ENCODE results near the gene PSMG3. TPM values are rescaled to one million over a fixed set of nuclear protein-coding genes. Genes with fewer than 3 reads are reported as not detected.

The PSMG3 gene
- total and polyA plus RNA-seq, 4 donors, result 16.3 to 44.7 (median 41.9) TPM

- DNase-seq (ENCODE audit: low read depth in 4 of 6, low spot score in 6 of 6), result no peak
Observed at GRCh38 chr7:1555046-1555812, 14.6 kb downstream of the PSMG3 start.

GRCh38 chr7:1554333-1555045, 15.3 kb downstream of the PSMG3 start:
- WGBS (ENCODE audit: insufficient coverage), result 75% methylated on average over 20 of the region's 20 CpGs
- H3K4me3 ChIP-seq (ENCODE audit: low read depth, low read length), result no peak overlapping the region
- peaks cover 25% of the 10 kb centered on the region for H3K36me3 ChIP-seq (ENCODE audit: control insufficient read depth, insufficient read depth, low read length)
- no peak overlapping the region for H3K27ac ChIP-seq (ENCODE audit: low read depth, low read length)
- H3K9me3 ChIP-seq (ENCODE audit: control insufficient read depth, insufficient read depth, low read length), result no peaks in the 10 kb centered on the region
- DNase-seq (ENCODE audit: low read depth in 4 of 6, low spot score in 6 of 6), result no peak
- no peaks in the 10 kb centered on the region for H3K27me3 ChIP-seq (ENCODE audit: control insufficient read depth, insufficient read depth, low read length)
- H3K4me1 ChIP-seq (ENCODE audit: control insufficient read depth, insufficient read depth, low read length), result peaks cover 10% of the 10 kb centered on the region

More at GRCh38 chr7:1555046-1555812, 14.6 kb downstream of the PSMG3 start:
- no peak overlapping the region for H3K27ac ChIP-seq (ENCODE audit: low read depth, low read length)
- no peaks in the 10 kb centered on the region for H3K9me3 ChIP-seq (ENCODE audit: control insufficient read depth, insufficient read depth, low read length)
- H3K4me1 ChIP-seq (ENCODE audit: control insufficient read depth, insufficient read depth, low read length), result peaks cover 10% of the 10 kb centered on the region
- peaks cover 23% of the 10 kb centered on the region for H3K36me3 ChIP-seq (ENCODE audit: control insufficient read depth, insufficient read depth, low read length)
- H3K4me3 ChIP-seq (ENCODE audit: low read depth, low read length), result no peak overlapping the region
- H3K27me3 ChIP-seq (ENCODE audit: control insufficient read depth, insufficient read depth, low read length), result no peaks in the 10 kb centered on the region
- WGBS (ENCODE audit: insufficient coverage), result 43% methylated on average over 35 of the region's 35 CpGs

- DNase-seq (ENCODE audit: low read depth in 4 of 6, low spot score in 6 of 6), result no peak
- Histone ChIP-seq H3K4me1 (ENCODE audit: control insufficient read depth, insufficient read depth, low read length) (peaks cover 10% of the 10 kb centered on the region), H3K36me3 (ENCODE audit: control insufficient read depth, insufficient read depth, low read length) (peaks cover 25% of the 10 kb centered on the region), H3K27me3 (ENCODE audit: control insufficient read depth, insufficient read depth, low read length) (no peaks in the 10 kb centered on the region), H3K27ac (ENCODE audit: low read depth, low read length) (no peak overlapping the region), H3K9me3 (ENCODE audit: control insufficient read depth, insufficient read depth, low read length) (no peaks in the 10 kb centered on the region), H3K4me3 (ENCODE audit: low read depth, low read length) (no peak overlapping the region)
- WGBS (ENCODE audit: insufficient coverage), result 88% methylated on average over 28 of the region's 28 CpGs
Observed at GRCh38 chr7:1553512-1554210, 16.2 kb downstream of the PSMG3 start.

- Histone ChIP-seq H3K4me1 (ENCODE audit: control insufficient read depth, insufficient read depth, low read length) (peaks cover 10% of the 10 kb centered on the region), H3K27ac (ENCODE audit: low read depth, low read length) (no peak overlapping the region), H3K27me3 (ENCODE audit: control insufficient read depth, insufficient read depth, low read length) (no peaks in the 10 kb centered on the region), H3K36me3 (ENCODE audit: control insufficient read depth, insufficient read depth, low read length) (peaks cover 34% of the 10 kb centered on the region), H3K9me3 (ENCODE audit: control insufficient read depth, insufficient read depth, low read length) (no peaks in the 10 kb centered on the region), H3K4me3 (ENCODE audit: low read depth, low read length) (no peak overlapping the region)
- WGBS (ENCODE audit: insufficient coverage), result 100% methylated on average over 1 of the region's 7 CpGs
- no peak for DNase-seq (ENCODE audit: low read depth in 4 of 6, low spot score in 6 of 6)
Observed at GRCh38 chr7:1552200-1552599, 17.6 kb downstream of the PSMG3 start.

- Histone ChIP-seq H3K4me3 (ENCODE audit: low read depth, low read length) (no peak overlapping the region), H3K9me3 (ENCODE audit: control insufficient read depth, insufficient read depth, low read length) (no peaks in the 10 kb centered on the region), H3K27me3 (ENCODE audit: control insufficient read depth, insufficient read depth, low read length) (no peaks in the 10 kb centered on the region), H3K4me1 (ENCODE audit: control insufficient read depth, insufficient read depth, low read length) (peaks cover 9% of the 10 kb centered on the region), H3K36me3 (ENCODE audit: control insufficient read depth, insufficient read depth, low read length) (peaks cover 43% of the 10 kb centered on the region), H3K27ac (ENCODE audit: low read depth, low read length) (no peak overlapping the region)
- DNase-seq (ENCODE audit: low read depth in 4 of 6, low spot score in 6 of 6), result no peak
- WGBS (ENCODE audit: insufficient coverage), result 92% methylated on average over 15 of the region's 17 CpGs
Observed at GRCh38 chr7:1550846-1551155, 19.0 kb downstream of the PSMG3 start.

GRCh38 chr7:1550005-1550845, 19.6 kb downstream of the PSMG3 start:
- H3K36me3 ChIP-seq (ENCODE audit: control insufficient read depth, insufficient read depth, low read length), result peaks cover 47% of the 10 kb centered on the region
- peaks cover 4% of the 10 kb centered on the region for H3K4me1 ChIP-seq (ENCODE audit: control insufficient read depth, insufficient read depth, low read length)
- H3K27ac ChIP-seq (ENCODE audit: low read depth, low read length), result no peak overlapping the region
- DNase-seq (ENCODE audit: low read depth in 4 of 6, low spot score in 6 of 6), result no peak
- H3K4me3 ChIP-seq (ENCODE audit: low read depth, low read length), result no peak overlapping the region
- H3K9me3 ChIP-seq (ENCODE audit: control insufficient read depth, insufficient read depth, low read length), result no peaks in the 10 kb centered on the region
- 86% methylated on average over 42 of the region's 42 CpGs for WGBS (ENCODE audit: insufficient coverage)
- no peaks in the 10 kb centered on the region for H3K27me3 ChIP-seq (ENCODE audit: control insufficient read depth, insufficient read depth, low read length)

- Histone ChIP-seq H3K27ac (ENCODE audit: low read depth, low read length) (no peak overlapping the region), H3K4me1 (ENCODE audit: control insufficient read depth, insufficient read depth, low read length) (no peaks in the 10 kb centered on the region), H3K27me3 (ENCODE audit: control insufficient read depth, insufficient read depth, low read length) (no peaks in the 10 kb centered on the region), H3K4me3 (ENCODE audit: low read depth, low read length) (no peak overlapping the region), H3K9me3 (ENCODE audit: control insufficient read depth, insufficient read depth, low read length) (no peaks in the 10 kb centered on the region), H3K36me3 (ENCODE audit: control insufficient read depth, insufficient read depth, low read length) (peaks cover 53% of the 10 kb centered on the region)
- WGBS (ENCODE audit: insufficient coverage), result 94% methylated on average over 27 of the region's 27 CpGs
- no peak for DNase-seq (ENCODE audit: low read depth in 4 of 6, low spot score in 6 of 6)
Observed at GRCh38 chr7:1549357-1550004, 20.4 kb downstream of the PSMG3 start.

GRCh38 chr7:1548944-1549343, 20.9 kb downstream of the PSMG3 start:
- H3K9me3 ChIP-seq (ENCODE audit: control insufficient read depth, insufficient read depth, low read length), result no peaks in the 10 kb centered on the region
- no peak overlapping the region for H3K4me3 ChIP-seq (ENCODE audit: low read depth, low read length)
- DNase-seq (ENCODE audit: low read depth in 4 of 6, low spot score in 6 of 6), result no peak
- 86% methylated on average over 14 of the region's 14 CpGs for WGBS (ENCODE audit: insufficient coverage)
- no peak overlapping the region for H3K27ac ChIP-seq (ENCODE audit: low read depth, low read length)
- H3K27me3 ChIP-seq (ENCODE audit: control insufficient read depth, insufficient read depth, low read length), result no peaks in the 10 kb centered on the region
- H3K4me1 ChIP-seq (ENCODE audit: control insufficient read depth, insufficient read depth, low read length), result no peaks in the 10 kb centered on the region
- peaks cover 55% of the 10 kb centered on the region for H3K36me3 ChIP-seq (ENCODE audit: control insufficient read depth, insufficient read depth, low read length)

- no peak overlapping the region for H3K4me3 ChIP-seq (ENCODE audit: low read depth, low read length)
- WGBS (ENCODE audit: insufficient coverage), result 84% methylated on average over 14 of the region's 17 CpGs
- no peaks in the 10 kb centered on the region for H3K27me3 ChIP-seq (ENCODE audit: control insufficient read depth, insufficient read depth, low read length)
- peaks cover 59% of the 10 kb centered on the region for H3K36me3 ChIP-seq (ENCODE audit: control insufficient read depth, insufficient read depth, low read length)
- H3K27ac ChIP-seq (ENCODE audit: low read depth, low read length), result no peak overlapping the region
- DNase-seq (ENCODE audit: low read depth in 4 of 6, low spot score in 6 of 6), result no peak
- H3K9me3 ChIP-seq (ENCODE audit: control insufficient read depth, insufficient read depth, low read length), result no peaks in the 10 kb centered on the region
- H3K4me1 ChIP-seq (ENCODE audit: control insufficient read depth, insufficient read depth, low read length), result no peaks in the 10 kb centered on the region
Observed at GRCh38 chr7:1548438-1548831, 21.4 kb downstream of the PSMG3 start.

Data from spinal cord (tissue), 10 donors.